PC-3 (cell line): ENCODE data around the gene NBDY. TPM values are rescaled to one million over a fixed set of nuclear protein-coding genes. Genes with fewer than 3 reads are reported as not detected.

Experiments used
- ATAC-seq: fragments of 200-7000 bp; cut with Tn5 transposase; 2 replicates; pipeline ENCODE4 v1.9.1; 2020; ENCODE audit warnings: mild to moderate bottlenecking, moderate library complexity
- BruUV-seq: library from RNA; stranded (reverse); fragments of 400-500 nt; replicated peaks from 2 replicates; lab custom pipeline; 2021; lab: Mats Ljungman, UMichigan
- CTCF ChIA-PET: fragments of 300-600 bp; sonication (Branson Sonifier 250); formaldehyde crosslinking; loops from one replicate; lab custom pipeline; 2022; ENCODE audit warnings: antibody characterized with exemption; lab: Charles Lee
- POLR2A ChIA-PET: fragments of 300-600 bp; sonication (Branson Sonifier 250); formaldehyde crosslinking; loops from one replicate; lab custom pipeline; 2022; ENCODE audit warnings: antibody characterized with exemption; ENCODE audit not compliant: unreplicated experiment; lab: Charles Lee
- DNase-seq: peaks from one replicate; pipeline ENCODE4 v3.0.0-alpha.2; 2015
- H2AFZ ChIP-seq: fragments of 300-600 bp; sonication (generic); 2 replicates; pipeline ENCODE4 v1.6.0; 2016; ENCODE audit warnings: antibody characterized with exemption, low read length
- H3F3A ChIP-seq: fragments of 300-600 bp; sonication (generic); one replicate; pipeline ENCODE4 v1.6.0; 2017; ENCODE audit warnings: antibody characterized with exemption, low read length, control low read depth, mild to moderate bottlenecking; ENCODE audit not compliant: unreplicated experiment
- H3K27ac ChIP-seq: fragments of 300-600 bp; sonication (generic); 2 replicates; pipeline ENCODE4 v1.5.1; 2016; ENCODE audit warnings: mild to moderate bottlenecking, low read length
- H3K27me3 ChIP-seq: fragments of 300-600 bp; sonication (generic); 2 replicates; pipeline ENCODE4 v1.6.1; 2016; ENCODE audit warnings: low read length, mixed read lengths
- H3K36me3 ChIP-seq: fragments of 300-600 bp; sonication (generic); 2 replicates; pipeline ENCODE4 v1.6.1; 2016; ENCODE audit warnings: low read depth, mixed run types, low read length, mixed read lengths
- H3K4me1 ChIP-seq: fragments of 300-600 bp; sonication (generic); 2 replicates; pipeline ENCODE4 v1.5.1; 2016; ENCODE audit warnings: low read length; ENCODE audit not compliant: insufficient read depth
- H3K4me2 ChIP-seq: fragments of 300-600 bp; sonication (generic); 2 replicates; pipeline ENCODE4 v1.6.0; 2016; ENCODE audit warnings: low read length
- H3K4me3 ChIP-seq: fragments of 300-600 bp; sonication (generic); 2 replicates; pipeline ENCODE4 v1.5.1; 2016; ENCODE audit warnings: mild to moderate bottlenecking, low read length, mixed read lengths
- H3K79me2 ChIP-seq: fragments of 300-600 bp; sonication (generic); 2 replicates; pipeline ENCODE4 v1.6.1; 2017; ENCODE audit warnings: low read length, mixed read lengths
- H3K9ac ChIP-seq: fragments of 300-600 bp; sonication (generic); 2 replicates; pipeline ENCODE4 v1.6.0; 2016; ENCODE audit warnings: mild to moderate bottlenecking, low read length
- H3K9me2 ChIP-seq: fragments of 300-600 bp; sonication (generic); replicated peaks from 2 replicates; pipeline ENCODE4 v1.6.1; 2016; ENCODE audit warnings: mixed run types, low read length, mixed read lengths
- H3K9me3 ChIP-seq: fragments of 300-600 bp; sonication (generic); 2 replicates; pipeline ENCODE4 v1.6.1; 2016; ENCODE audit warnings: low read length, mixed read lengths
- H4K20me1 ChIP-seq: fragments of 300-600 bp; sonication (generic); 2 replicates; pipeline ENCODE4 v1.6.1; 2016; ENCODE audit warnings: low read length, mixed read lengths
- CTCF ChIP-seq: fragments of 300-600 bp; sonication (generic); conservative IDR thresholded peaks from 2 replicates; pipeline ENCODE4 v1.5.1; 2017; ENCODE audit warnings: antibody characterized with exemption, low read depth, mild to moderate bottlenecking, low read length
- EZH2 ChIP-seq: fragments of 300-600 bp; sonication (generic); IDR thresholded peaks from one replicate; pipeline ENCODE4 v1.6.1; 2017; ENCODE audit warnings: antibody characterized with exemption, mild to moderate bottlenecking, low read length; ENCODE audit not compliant: unreplicated experiment
- EZH2phosphoT487 ChIP-seq: fragments of 300-600 bp; sonication (generic); IDR thresholded peaks from 2 replicates; pipeline ENCODE4 v1.6.1; 2018; ENCODE audit warnings: mild to moderate bottlenecking, antibody characterized with exemption, low read length, borderline replicate concordance
- intact Hi-C: fragments of 100-400 bp; cut with micrococcal nuclease; formaldehyde crosslinking; loops from 2 replicates; pipeline ENCODE4 v1.9.0; 2023
- total RNA-seq: library from RNA; depleted of rRNA; stranded (reverse); fragments of >200 nt; gene quantifications from 2 replicates; pipeline ENCODE4 v1.2.3, GENCODE V29; 2014

The NBDY gene
- total RNA-seq, 1 experiment from 2014 or later: 13.6 TPM

GRCh38 chrX:56738670-56739069 is 9.6 kb downstream of the NBDY start:
- Histone ChIP-seq H3K4me3 (no peak overlapping the region), H2AFZ (no peak overlapping the region), H3K27ac (0 out of 2 replicates have a peak overlapping the region, but pooled peaks have one; percentile 11), H4K20me1 (no peaks in the 10 kb centered on the region), H3F3A (no peaks in the 10 kb centered on the region), H3K9me3 (no peaks in the 10 kb centered on the region), H3K79me2 (peaks cover 44% of the 10 kb centered on the region), H3K36me3 (peaks cover 29% of the 10 kb centered on the region), H3K9ac (no peak overlapping the region), H3K4me2 (no peak overlapping the region), H3K4me1 (no peaks in the 10 kb centered on the region), H3K9me2 (no peaks in the 10 kb centered on the region), H3K27me3 (no peaks in the 10 kb centered on the region)
- POLR2A ChIA-PET: no interaction called here
- DNase-seq (peak; percentile 20), ATAC-seq (no peak)
- no TSS peak for BruUV-seq
- CTCF ChIA-PET: no interaction called here
- intact Hi-C loops: no loop called here
- no peak for TF ChIP-seq EZH2phosphoT487
- no peak for TF ChIP-seq CTCF
- TF ChIP-seq EZH2: no peak

DNA sequence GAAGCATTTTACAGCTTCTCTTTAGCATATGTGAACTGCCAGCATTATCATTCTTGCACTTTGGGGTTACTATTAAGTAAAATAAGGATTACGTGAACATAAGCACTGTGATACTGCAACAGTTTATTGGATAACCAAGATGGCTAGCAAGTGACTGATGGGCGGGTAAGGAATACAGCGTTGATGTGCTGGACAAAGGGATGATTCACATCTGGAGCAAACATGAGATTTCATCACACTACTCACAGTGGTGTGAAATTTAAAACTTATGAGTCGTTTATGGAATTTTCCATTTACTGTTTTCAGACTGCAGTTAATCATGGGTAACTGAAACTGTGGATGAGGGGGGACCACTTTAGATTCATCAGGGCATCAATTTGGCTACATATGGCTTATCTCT is 16.0 kb downstream of the NBDY start:
- ATAC-seq: peak; percentile 87
- Histone ChIP-seq H3K9me2 (no peaks in the 10 kb centered on the region), H3K4me3 (no peak overlapping the region), H2AFZ (no peak overlapping the region), H3K27ac (peak overlapping the region; percentile 41), H4K20me1 (no peaks in the 10 kb centered on the region), H3K79me2 (peaks cover 60% of the 10 kb centered on the region), H3K27me3 (no peaks in the 10 kb centered on the region), H3F3A (no peaks in the 10 kb centered on the region), H3K4me2 (peak overlapping the region; percentile 51; the same call in 1 of the 2 replicates), H3K4me1 (peaks cover 20% of the 10 kb centered on the region), H3K9me3 (no peaks in the 10 kb centered on the region), H3K36me3 (peaks cover 27% of the 10 kb centered on the region), H3K9ac (no peak overlapping the region)
- DNase-seq: peak; percentile 78
- TF ChIP-seq EZH2phosphoT487: no peak
- TF ChIP-seq CTCF: no peak
- TF ChIP-seq EZH2: no peak
- ChIA-PET POLR2A (no interaction called here), CTCF (no interaction called here)
- no TSS peak for BruUV-seq
- intact Hi-C loops: no loop called here

DNA sequence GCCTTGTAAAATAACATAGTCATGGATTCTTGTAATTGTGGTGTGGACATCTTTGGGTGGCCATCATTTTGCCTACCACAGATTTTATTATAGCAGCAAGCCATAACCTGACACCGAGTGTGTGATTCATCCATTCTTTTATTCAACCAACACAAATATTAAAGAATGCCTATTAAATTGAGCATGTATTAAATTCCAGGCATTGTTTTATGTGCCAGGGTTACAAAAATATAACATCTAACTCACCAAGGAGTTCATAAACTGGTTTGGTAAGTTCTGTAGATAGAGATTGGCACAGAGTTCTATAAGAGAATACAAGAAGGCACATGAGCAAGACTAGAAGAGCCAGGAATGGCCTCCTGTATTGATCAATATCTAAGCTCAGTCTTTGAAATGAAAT is 18.0 kb downstream of the NBDY start:
- POLR2A ChIA-PET: no interaction called here
- H3K79me2 ChIP-seq: peaks cover 54% of the 10 kb centered on the region
- DNase-seq (peak; percentile 67), ATAC-seq (peak; percentile 28)
- no peaks in the 10 kb centered on the region for H3K27me3 ChIP-seq
- no peak overlapping the region for H3K9ac ChIP-seq
- CTCF ChIA-PET: no interaction called here
- no peaks in the 10 kb centered on the region; the same call in 1 of the 2 replicates for H4K20me1 ChIP-seq
- no peak for TF ChIP-seq EZH2
- TF ChIP-seq EZH2phosphoT487: no peak
- TF ChIP-seq CTCF: no peak
- H3K9me2 ChIP-seq: no peaks in the 10 kb centered on the region
- no peaks in the 10 kb centered on the region for H3F3A ChIP-seq
- H3K36me3 ChIP-seq: peaks cover 17% of the 10 kb centered on the region
- peaks cover 36% of the 10 kb centered on the region for H3K4me1 ChIP-seq
- intact Hi-C loops: no loop called here
- no peaks in the 10 kb centered on the region for H3K9me3 ChIP-seq
- no peak overlapping the region for H3K27ac ChIP-seq
- BruUV-seq: no TSS peak
- H2AFZ ChIP-seq: no peak overlapping the region
- peak overlapping the region; percentile 15; the same call in 1 of the 2 replicates for H3K4me2 ChIP-seq
- no peak overlapping the region for H3K4me3 ChIP-seq
